Measurements from ENCODE around the gene PGF.

Gene PGF

DNA sequence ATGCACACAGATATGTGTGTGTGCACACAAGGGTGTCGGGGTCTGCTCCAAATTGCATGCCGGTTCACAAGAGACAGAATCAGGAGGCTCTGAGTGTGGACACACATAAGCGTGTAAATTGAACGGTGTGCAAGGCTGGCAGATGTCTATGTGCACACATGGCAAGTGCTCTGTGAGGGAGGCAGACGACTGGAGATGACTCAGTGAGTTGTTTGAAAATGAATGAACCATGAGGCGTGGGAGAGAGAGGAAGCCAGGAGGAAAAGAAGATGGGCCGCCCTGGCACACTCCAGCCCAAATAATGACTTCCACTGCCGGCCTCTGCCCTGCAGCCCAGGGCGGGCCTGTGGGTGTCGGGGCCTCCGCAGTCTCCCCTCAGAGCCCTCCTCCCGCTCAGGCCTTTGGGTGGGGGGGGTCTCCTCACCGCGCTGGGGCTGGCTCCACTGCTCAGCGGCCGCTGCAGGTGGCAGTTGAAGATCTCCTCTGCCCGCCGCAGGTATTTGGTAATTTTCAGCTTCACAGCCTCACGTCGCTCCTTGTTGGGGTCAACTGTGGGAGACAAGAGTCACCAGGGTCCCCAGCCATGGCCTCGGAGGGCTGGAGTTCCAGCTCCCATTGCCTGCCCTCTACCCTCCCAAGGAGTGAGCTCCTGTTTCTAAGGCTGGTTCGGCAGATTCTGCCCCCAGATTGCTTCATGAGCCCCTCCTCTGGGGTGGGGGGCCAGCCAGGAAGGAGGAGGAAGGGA, 35.8 kb downstream of the PGF start:
- DNase-seq (ENCODE audit: low read depth): no peak

- DNase-seq (ENCODE audit: low read depth): no peak
Observed at GRCh38 chr14:74918380-74918779, 37.0 kb downstream of the PGF start.

DNA sequence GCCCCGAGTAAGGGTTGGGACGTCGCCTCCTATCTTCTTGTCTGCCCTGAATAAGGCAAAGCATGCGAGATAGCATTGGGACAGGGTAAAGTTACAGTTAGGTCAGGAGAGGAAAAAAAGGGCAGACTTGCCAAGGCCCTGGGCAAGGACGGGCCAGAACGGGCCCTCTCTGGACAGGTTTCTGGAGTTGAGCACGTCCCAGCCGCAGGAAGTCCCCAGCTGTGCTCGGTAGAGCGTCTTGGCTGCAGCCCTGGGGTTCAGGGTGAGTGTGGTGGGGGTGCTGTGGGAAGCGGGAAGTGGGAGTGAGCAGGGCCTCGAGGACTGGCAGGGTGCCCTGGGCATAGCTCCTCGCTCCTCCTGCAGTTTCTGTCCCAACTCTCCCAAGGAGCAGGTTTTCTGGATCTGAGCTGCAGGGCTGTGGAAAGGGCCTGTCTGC, 37.7 kb downstream of the PGF start:
- no peak for DNase-seq (ENCODE audit: low read depth)

- no peak for DNase-seq (ENCODE audit: low read depth)
Observed at GRCh38 chr14:74917178-74917543, 38.2 kb downstream of the PGF start.

GRCh38 chr14:74915826-74916225, 39.6 kb downstream of the PGF start:
- no peak for DNase-seq (ENCODE audit: low read depth)

GRCh38 chr14:74915426-74915825, 40.0 kb downstream of the PGF start:
- DNase-seq (ENCODE audit: low read depth): no peak

GRCh38 chr14:74913986-74914573, 41.3 kb downstream of the PGF start:
- no peak for DNase-seq (ENCODE audit: low read depth)

DNA sequence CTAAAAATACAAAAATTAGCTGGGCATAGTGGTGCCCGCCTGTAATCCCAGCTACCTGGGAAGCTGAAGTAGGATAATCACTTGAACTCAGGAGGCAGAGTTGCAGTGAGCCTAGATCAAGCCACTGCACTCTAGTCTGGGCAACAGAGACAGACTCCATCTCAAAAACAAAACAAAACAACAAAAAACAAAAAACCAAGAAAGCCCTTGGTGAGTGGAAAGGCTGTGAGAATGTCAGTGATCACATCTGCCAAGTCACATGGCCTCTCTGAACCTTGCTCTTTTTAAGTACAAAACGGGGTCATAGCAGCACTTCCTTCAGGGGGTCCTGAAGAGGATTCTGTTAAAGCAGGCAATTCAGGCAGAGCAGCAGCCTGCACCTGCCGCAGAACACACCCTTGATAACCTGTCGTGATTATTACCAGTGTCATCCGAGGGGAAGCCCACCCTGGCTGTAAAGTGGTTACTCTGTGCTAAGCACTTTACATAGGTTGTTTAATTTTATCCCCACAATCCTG, 41.9 kb downstream of the PGF start:
- DNase-seq (ENCODE audit: low read depth): no peak

- DNase-seq (ENCODE audit: low read depth): no peak
Observed at GRCh38 chr14:74912801-74913200, 42.6 kb downstream of the PGF start.

DNA sequence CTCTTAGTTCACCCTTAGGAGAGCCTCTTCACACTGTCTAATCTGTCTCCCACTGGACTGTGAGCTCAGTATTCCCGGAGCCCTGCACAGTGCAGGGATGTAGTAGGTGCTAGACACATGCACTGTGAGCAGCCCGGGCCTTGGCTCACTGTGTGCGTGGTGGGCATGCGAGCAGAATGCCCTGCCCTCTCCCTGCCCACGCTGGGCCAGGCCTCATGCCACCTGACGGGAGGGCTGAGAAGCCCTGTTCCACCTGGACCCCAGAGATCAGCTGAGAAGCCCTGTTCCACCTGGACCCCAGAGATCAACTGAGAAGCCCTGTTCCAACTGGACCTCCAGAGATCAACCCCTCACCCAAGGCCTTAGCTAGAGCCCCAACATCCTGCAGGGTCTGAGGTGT, 43.3 kb downstream of the PGF start:
- no peak for DNase-seq (ENCODE audit: low read depth)

GRCh38 chr14:74911704-74912103, 43.7 kb downstream of the PGF start:
- no peak for DNase-seq (ENCODE audit: low read depth)

DNA sequence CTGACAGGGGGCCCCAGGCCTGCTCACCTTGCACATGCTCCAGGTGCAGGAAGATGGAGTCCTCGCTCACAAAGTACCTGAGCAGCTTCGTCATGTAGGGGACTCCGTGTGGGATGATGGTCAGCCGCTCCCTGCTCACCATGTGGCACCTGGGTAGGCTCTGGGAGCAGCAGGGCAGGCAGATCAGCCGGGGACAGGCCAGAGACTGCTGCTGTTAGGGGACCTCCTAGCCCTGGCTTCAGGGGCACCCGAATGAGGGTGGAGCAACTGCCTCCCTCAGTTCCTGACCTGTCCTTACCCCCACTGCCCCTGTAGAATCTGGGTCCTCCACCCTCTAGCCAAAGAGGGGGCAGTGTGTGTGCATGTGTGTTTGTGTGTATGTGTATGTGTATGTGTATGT, 44.2 kb downstream of the PGF start:
- DNase-seq (ENCODE audit: low read depth): no peak

- no peak for DNase-seq (ENCODE audit: low read depth)
Observed at GRCh38 chr14:74910556-74910955, 44.8 kb downstream of the PGF start.

DNA sequence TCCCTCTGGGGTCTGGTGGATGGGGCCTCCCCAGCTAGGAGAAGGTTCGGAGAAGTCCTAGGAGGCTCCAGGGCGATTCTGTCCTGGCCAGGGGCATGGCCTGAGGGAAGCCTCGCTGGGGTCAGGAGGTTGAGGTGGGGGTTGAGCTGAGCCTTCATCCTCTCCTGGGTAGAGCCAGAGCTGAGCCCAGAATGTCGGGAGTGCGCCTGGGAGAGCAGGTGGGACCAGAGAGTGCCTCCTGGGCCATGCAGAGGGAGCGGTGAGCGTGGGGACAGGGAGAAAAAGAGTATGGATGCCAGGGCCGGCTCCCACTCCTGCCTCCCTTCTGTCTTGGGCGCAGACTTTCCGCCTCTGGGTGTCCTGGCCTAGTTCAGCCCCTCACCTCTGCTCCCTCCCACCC, 45.5 kb downstream of the PGF start:
- no peak for DNase-seq (ENCODE audit: low read depth)

DNA sequence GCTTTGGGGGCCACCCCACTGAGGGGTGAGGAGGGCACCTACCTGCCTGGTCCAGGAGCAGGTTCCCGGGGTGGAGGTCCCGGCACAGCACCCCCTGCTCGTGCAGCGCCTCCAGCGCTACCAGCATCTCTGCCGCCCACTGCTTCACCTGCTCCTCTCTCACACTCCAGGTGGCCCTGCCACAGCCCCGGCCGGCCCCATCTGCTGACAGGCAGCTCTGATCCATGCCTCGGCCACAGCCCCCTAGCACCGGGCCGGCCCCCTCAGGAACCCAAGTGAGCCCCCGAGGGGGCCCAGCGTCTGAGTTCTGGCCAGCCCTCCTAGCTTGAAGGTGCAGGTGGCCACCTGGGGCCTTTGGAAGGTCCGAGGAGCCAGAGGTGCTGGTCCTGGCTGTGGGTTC, 45.9 kb downstream of the PGF start:
- no peak for DNase-seq (ENCODE audit: low read depth)

DNA sequence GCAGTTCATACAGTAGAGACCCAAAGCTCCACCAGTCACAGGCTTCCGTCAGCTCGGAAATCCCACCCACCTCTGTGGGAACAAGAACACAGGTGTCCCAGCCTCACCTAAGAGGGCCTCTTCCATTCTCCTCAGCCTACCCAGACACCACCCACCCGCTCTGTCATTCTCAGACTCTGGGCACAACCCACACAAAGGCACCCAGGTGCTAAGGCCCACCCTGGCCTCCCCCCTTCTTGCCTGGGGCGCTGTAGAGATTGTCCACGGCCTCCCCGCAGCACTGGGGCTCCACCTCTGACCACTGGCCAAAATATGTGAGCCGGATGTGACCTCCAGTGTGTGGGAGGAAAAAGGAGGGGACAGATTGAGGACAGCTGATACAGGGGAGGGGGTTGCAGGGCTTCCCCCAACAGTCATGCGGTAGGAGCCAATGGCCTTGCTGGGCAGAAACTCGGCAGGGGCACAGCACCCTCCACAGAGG, 46.5 kb downstream of the PGF start:
- DNase-seq (ENCODE audit: low read depth): no peak

DNA sequence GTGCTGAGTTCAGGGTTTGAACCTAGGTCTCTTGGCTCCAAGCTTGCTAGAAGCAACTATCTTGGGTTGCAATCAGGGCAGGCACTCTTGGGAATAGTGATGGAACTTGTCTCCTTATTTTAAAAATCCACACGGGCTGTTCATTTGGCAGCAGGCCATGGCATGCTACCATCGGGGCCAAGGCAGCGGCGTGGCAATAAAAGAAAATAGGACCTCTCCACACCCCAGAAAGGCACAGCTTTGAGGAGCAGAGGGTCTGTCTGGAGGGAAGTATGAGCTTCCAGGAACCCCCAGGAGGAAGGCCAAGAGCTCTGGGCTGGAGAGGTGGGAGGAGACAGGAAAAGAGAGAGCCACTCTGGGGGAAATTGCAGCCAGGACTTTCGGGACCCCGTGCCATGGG, 47.7 kb downstream of the PGF start:
- no peak for DNase-seq (ENCODE audit: low read depth)

DNA sequence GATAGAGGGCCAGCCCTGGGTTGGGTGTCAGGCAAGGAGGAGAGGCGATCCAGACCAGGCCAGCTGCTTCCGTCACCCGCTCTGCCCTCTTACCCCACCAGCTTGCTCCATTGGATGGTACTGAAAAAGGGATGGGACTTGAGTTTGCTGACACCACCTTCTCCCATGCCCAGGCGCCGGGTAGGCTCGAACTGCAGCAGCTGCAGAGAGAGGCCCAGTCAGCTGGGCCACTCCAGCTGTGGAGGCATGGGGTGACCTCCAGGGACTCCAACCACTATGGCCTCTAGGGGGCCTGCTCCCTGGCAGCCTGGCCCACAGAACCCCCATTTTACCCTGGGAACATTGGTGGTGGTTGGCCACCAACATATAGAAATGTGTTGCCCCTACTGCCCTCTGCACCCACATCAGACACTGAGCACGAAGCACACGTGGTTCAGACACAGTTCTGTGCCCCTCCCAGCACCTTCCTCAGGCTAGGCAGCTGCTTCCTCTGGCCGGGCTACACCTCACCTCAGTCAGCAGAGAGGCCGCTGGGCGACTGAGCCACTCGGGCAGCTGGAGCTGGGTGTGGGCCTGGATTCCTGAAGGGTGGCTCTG, 48.4 kb downstream of the PGF start:
- DNase-seq (ENCODE audit: low read depth): no peak

- peak; percentile 77 for DNase-seq (ENCODE audit: low read depth)
Observed at GRCh38 chr14:74905595-74906142, 49.7 kb downstream of the PGF start.

DNA sequence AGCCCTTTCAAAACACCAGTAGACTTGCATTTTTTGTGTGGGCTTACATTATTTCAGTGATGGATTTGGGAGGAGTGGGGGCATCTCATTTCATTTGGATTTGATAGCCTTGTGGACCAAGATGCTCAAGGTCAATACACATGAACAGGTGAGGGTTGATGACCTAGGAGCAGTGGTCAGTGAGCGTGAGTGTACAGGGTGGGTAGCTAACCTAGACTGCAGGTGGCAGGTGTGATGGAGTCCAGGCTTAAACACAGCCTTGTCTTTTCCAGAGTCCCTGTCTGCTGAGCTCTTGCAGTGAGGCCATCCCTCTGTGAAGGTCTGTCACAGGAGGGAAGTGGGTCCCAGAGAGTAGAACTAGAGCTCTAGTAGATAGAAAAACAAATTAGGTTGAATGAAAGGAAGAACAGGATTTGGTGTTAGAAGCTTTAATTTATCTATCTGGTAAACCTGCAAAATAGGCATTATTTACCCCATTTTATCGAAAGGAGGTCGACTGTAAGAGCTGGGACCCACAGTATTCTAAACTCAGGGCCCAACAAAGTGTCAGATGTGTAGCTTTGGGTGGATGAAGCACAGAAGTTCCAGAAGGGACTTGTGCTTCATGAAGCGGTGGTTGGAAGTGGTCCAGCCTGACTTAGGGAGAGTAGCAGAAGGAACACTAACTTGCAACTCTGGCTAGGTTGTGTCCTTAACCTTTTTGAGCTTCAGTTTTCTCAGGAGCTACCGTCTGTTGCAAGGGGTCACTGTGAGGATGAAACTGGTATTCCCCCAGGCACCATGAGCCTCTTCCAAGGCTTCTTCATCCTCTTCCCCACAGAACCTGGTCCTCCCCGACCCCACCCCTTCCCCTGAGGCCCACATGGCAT, 50.5 kb downstream of the PGF start:
- DNase-seq (ENCODE audit: low read depth): no peak

- no peak for DNase-seq (ENCODE audit: low read depth)
Observed at GRCh38 chr14:74902941-74903705, 52.3 kb downstream of the PGF start.

Data from stimulated activated CD8-positive, alpha-beta memory T cell treated with anti-CD3 and anti-CD28 coated beads, Interleukin-12 subunit alpha, Interleukin-12 subunit beta, amount 100 ng/mL, for 1 hour (primary cell).